ENCODE measurements around the gene LEUTX. TPM values are rescaled to one million over a fixed set of nuclear protein-coding genes. Genes with fewer than 3 reads are reported as not detected.

The LEUTX gene
- total RNA-seq (not detected), polyA plus RNA-seq (not detected)
- long read RNA-seq, donor 1, result 0 reads
- long read RNA-seq, donor 2, result 0 reads
- long read RNA-seq, donor 3, result 0 reads
- long read RNA-seq, donor 4, result 0 reads
- long read RNA-seq, donor 5, result 0 reads
- long read RNA-seq, donor 6, result 0 reads
- long read RNA-seq, donor 7, result 0 reads
- long read RNA-seq, donor 8, result 0 reads
- long read RNA-seq, donor 9, result 0 reads
- long read RNA-seq, donor 10, result 0 reads

GRCh38 chr19:39778763-39779162 is at the start of gene LEUTX:
LEUTX (plus strand) TSS chr19:39778854; CDS start chr19:39778921, 67 bp downstream.
- TF ChIP-seq POLR2A (IDR thresholded peaks at IDR 0.05) (no peak), POLR2AphosphoS5 (IDR thresholded peaks at IDR 0.05) (no peak), EP300 (IDR thresholded peaks at IDR 0.05) (no peak)
- TF ChIP-seq, protein P1, sequence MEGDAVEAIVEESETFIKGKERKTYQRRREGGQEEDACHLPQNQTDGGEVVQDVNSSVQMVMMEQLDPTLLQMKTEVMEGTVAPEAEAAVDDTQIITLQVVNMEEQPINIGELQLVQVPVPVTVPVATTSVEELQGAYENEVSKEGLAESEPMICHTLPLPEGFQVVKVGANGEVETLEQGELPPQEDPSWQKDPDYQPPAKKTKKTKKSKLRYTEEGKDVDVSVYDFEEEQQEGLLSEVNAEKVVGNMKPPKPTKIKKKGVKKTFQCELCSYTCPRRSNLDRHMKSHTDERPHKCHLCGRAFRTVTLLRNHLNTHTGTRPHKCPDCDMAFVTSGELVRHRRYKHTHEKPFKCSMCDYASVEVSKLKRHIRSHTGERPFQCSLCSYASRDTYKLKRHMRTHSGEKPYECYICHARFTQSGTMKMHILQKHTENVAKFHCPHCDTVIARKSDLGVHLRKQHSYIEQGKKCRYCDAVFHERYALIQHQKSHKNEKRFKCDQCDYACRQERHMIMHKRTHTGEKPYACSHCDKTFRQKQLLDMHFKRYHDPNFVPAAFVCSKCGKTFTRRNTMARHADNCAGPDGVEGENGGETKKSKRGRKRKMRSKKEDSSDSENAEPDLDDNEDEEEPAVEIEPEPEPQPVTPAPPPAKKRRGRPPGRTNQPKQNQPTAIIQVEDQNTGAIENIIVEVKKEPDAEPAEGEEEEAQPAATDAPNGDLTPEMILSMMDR (IDR thresholded peaks at IDR 0.05), result no peak
- Histone ChIP-seq H3K27ac (no peak within 1 kb of the TSS), H3K36me3 (no peaks in the 10 kb centered on the region), H3K4me3 (no peak within 1 kb of the TSS), H3K4me1 (no peaks in the 10 kb centered on the region), H3K9me3 (no peaks in the 10 kb centered on the region), H3K27me3 (peaks cover 0 to 7% (median 0%) of the 10 kb centered on the region in 3 donors)
- no peak for DNase-seq
- intact Hi-C loops (cut with DNase I; ENCODE audit: low total_unique reads), result no loop called here
- WGBS, 5 donors, result 59 to 71% (median 67%) methylated on average over 4 of the region's 4 CpGs

DNA sequence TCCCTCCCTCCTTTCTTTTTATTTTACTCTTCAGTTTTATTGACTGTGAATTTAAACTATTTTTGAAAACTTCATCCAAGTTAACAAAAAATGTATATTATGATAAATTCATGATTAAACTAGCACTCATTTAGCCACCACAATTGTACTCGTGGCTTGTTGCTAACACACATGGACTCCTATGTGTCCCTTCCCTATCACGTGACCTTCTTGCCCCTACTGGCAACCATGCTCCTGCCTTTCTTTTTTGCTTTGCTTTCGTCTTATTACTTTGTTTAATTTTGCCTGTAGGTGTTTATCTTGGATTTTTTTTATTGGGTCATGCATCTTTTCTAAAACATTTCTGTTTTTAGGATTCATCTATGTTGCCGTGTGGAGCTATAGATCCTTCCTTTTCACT is 49.1 kb upstream of the LEUTX start:
- 25 to 43% (median 40%) methylated on average over 4 of the region's 4 CpGs for WGBS, 5 donors
- no peak for TF ChIP-seq POLR2AphosphoS5 (IDR thresholded peaks at IDR 0.05)
- TF ChIP-seq, protein P1 (IDR thresholded peaks at IDR 0.05), result no peak
- TF ChIP-seq POLR2A (IDR thresholded peaks at IDR 0.05), result no peak
- TF ChIP-seq EP300 (IDR thresholded peaks at IDR 0.05), result no peak
- intact Hi-C loops (cut with DNase I; ENCODE audit: low total_unique reads), result no loop called here
- H3K9me3 ChIP-seq, result no peaks in the 10 kb centered on the region
- no peaks in the 10 kb centered on the region for H3K36me3 ChIP-seq
- H3K27ac ChIP-seq, result no peak overlapping the region
- peaks cover 0 to 11% (median 0%) of the 10 kb centered on the region in 3 donors for H3K27me3 ChIP-seq
- no peaks in the 10 kb centered on the region for H3K4me1 ChIP-seq
- no peak for DNase-seq
- no peak overlapping the region for H3K4me3 ChIP-seq

DNA sequence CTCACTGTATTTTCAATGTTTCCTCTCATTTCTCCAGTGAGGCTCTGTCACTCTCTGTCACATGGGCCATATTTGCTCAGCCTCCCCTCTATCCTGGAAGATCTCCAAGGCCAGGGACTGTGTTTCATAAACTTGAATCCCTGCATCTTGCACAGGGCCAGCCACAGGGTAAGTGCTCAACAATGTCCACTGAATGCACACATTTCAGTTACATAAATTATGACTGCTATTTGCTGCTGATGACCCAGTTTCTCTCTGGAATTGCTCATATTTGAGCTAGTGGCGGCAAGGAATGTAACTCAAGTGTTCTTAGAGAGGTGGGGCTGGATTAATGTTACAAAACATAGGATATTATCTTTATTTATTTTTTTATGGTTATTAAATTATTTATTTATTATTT is 47.0 kb upstream of the LEUTX start:
- no peaks in the 10 kb centered on the region for H3K4me1 ChIP-seq
- H3K36me3 ChIP-seq, result no peaks in the 10 kb centered on the region
- TF ChIP-seq EP300 (IDR thresholded peaks at IDR 0.05), result no peak
- no peak for TF ChIP-seq POLR2AphosphoS5 (IDR thresholded peaks at IDR 0.05)
- TF ChIP-seq, protein P1 (IDR thresholded peaks at IDR 0.05), result no peak
- no peak for TF ChIP-seq POLR2A (IDR thresholded peaks at IDR 0.05)
- intact Hi-C loops (cut with DNase I; ENCODE audit: low total_unique reads), result no loop called here
- no peak overlapping the region for H3K27ac ChIP-seq
- H3K27me3 ChIP-seq, result peaks cover 0 to 11% (median 0%) of the 10 kb centered on the region in 3 donors
- DNase-seq, result no peak
- WGBS, 5 donors, result 29 to 100% (median 86%) methylated on average over 1 of the region's 1 CpG
- no peaks in the 10 kb centered on the region for H3K9me3 ChIP-seq
- H3K4me3 ChIP-seq, result no peak overlapping the region

- no peaks in the 10 kb centered on the region for H3K9me3 ChIP-seq
- no peak for TF ChIP-seq POLR2AphosphoS5 (IDR thresholded peaks at IDR 0.05)
- TF ChIP-seq, protein P1 (IDR thresholded peaks at IDR 0.05), result no peak
- no peak for TF ChIP-seq EP300 (IDR thresholded peaks at IDR 0.05)
- TF ChIP-seq POLR2A (IDR thresholded peaks at IDR 0.05), result no peak
- H3K4me3 ChIP-seq, result no peak overlapping the region
- no peak for DNase-seq
- H3K27me3 ChIP-seq, result peaks cover 0 to 11% (median 0%) of the 10 kb centered on the region in 3 donors
- intact Hi-C loops (cut with DNase I; ENCODE audit: low total_unique reads), result no loop called here
- H3K27ac ChIP-seq, result no peak overlapping the region
- H3K4me1 ChIP-seq, result no peaks in the 10 kb centered on the region
- no peaks in the 10 kb centered on the region for H3K36me3 ChIP-seq
- WGBS, 5 donors, result 79 to 94% (median 89%) methylated on average over 2 of the region's 2 CpGs
Observed at GRCh38 chr19:39733841-39734240, 44.8 kb upstream of the LEUTX start.

Measured in stomach (tissue), 19 donors.